Ishikawa (cell line): ENCODE results near the gene CCDC6.

Source experiments
- EP300 ChIP-seq: IDR thresholded peaks from 2 replicates; pipeline ENCODE4 v1.6.1; 2012; ENCODE audit warnings: borderline replicate concordance
- RAD21 ChIP-seq: IDR thresholded peaks from 2 replicates; pipeline ENCODE4 v1.6.1; 2012; ENCODE audit warnings: low read depth
- REST ChIP-seq: IDR thresholded peaks from 2 replicates; pipeline ENCODE4 v1.6.1; 2012; ENCODE audit warnings: low read depth, mild to moderate bottlenecking
- TAF1 ChIP-seq: IDR thresholded peaks from 2 replicates; pipeline ENCODE4 v1.6.1; 2012; ENCODE audit warnings: low read depth, mild to moderate bottlenecking
- TCF12 ChIP-seq: IDR thresholded peaks from 2 replicates; pipeline ENCODE4 v1.6.1; 2012; ENCODE audit warnings: low read depth

GRCh38 chr10:59937720-59938119, 31.4 kb upstream of the CCDC6 start:
- TF ChIP-seq EP300 (no peak), REST (no peak), TAF1 (no peak), TCF12 (no peak), RAD21 (no peak)
